SK-N-SH treated with all-trans-retinoic acid at 6 μM for 48 hours (cell line): ENCODE data around the gene IGF1R.

Experiments
- ATAC-seq: fragments of 200-7000 bp; cut with Tn5 transposase; 3 replicates; pipeline ENCODE4 v1.9.1; 2020; ENCODE audit warnings: mild to moderate bottlenecking, moderate library complexity
- ARNTL ChIP-seq: fragments of 450-650 bp; formaldehyde crosslinking; IDR thresholded peaks from 2 replicates; pipeline ENCODE4 v1.5.0; 2020; ENCODE audit warnings: low read depth, mild to moderate bottlenecking, moderate library complexity, borderline replicate concordance
- BACH2 ChIP-seq: fragments of 250-450 bp; sonication (Bioruptor Pico); IDR thresholded peaks from 2 replicates; pipeline ENCODE4 v1.9.0; 2021; ENCODE audit warnings: mild to moderate bottlenecking, borderline replicate concordance
- CREB5 ChIP-seq: fragments of 250-450 bp; sonication (Bioruptor Pico); IDR thresholded peaks from 2 replicates; pipeline ENCODE4 v1.5.1; 2020; ENCODE audit warnings: low read depth, mild to moderate bottlenecking, moderate library complexity
- CSDC2 ChIP-seq: fragments of 250-450 bp; sonication (Bioruptor Pico); IDR thresholded peaks from 2 replicates; pipeline ENCODE4 v1.5.0; 2020; ENCODE audit warnings: mild to moderate bottlenecking, moderate library complexity
- ESRRG ChIP-seq: fragments of 250-450 bp; sonication (Bioruptor Pico); IDR thresholded peaks from 2 replicates; pipeline ENCODE4 v1.6.1; 2021; ENCODE audit warnings: mild to moderate bottlenecking
- ISL1 ChIP-seq: fragments of 250-450 bp; sonication (Bioruptor Pico); IDR thresholded peaks from 2 replicates; pipeline ENCODE4 v2.1.2; 2022; ENCODE audit warnings: mild to moderate bottlenecking, moderate library complexity
- PATZ1 ChIP-seq: fragments of 250-450 bp; sonication (Bioruptor Pico); IDR thresholded peaks from 2 replicates; pipeline ENCODE4 v1.8.0; 2020; ENCODE audit warnings: mild to moderate bottlenecking, moderate library complexity, borderline replicate concordance
- POU6F1 ChIP-seq: fragments of 250-450 bp; sonication (Bioruptor Pico); IDR thresholded peaks from 2 replicates; pipeline ENCODE4 v1.8.0; 2021; ENCODE audit warnings: low read depth, mild to moderate bottlenecking, moderate library complexity, borderline replicate concordance
- PPARA ChIP-seq: fragments of 250-450 bp; sonication (Bioruptor Pico); IDR thresholded peaks from 2 replicates; pipeline ENCODE4 v1.5.0; 2020; ENCODE audit warnings: mild to moderate bottlenecking, borderline replicate concordance
- RARB ChIP-seq: fragments of 250-450 bp; sonication (Bioruptor Pico); IDR thresholded peaks from 2 replicates; pipeline ENCODE4 v1.8.0; 2021; ENCODE audit warnings: mild to moderate bottlenecking, moderate library complexity
- SNAI2 ChIP-seq: fragments of 250-450 bp; sonication (Bioruptor Pico); IDR thresholded peaks from 2 replicates; pipeline ENCODE4 v1.5.0; 2020; ENCODE audit warnings: mild to moderate bottlenecking, moderate library complexity
- TCF4 ChIP-seq: fragments of 250-450 bp; sonication (Bioruptor Pico); IDR thresholded peaks from 2 replicates; pipeline ENCODE4 v1.8.0; 2021; ENCODE audit warnings: mild to moderate bottlenecking, moderate library complexity, borderline replicate concordance
- ZFP3 ChIP-seq: fragments of 250-450 bp; sonication (Bioruptor Pico); IDR thresholded peaks from 2 replicates; pipeline ENCODE4 v1.5.0; 2020; ENCODE audit warnings: mild to moderate bottlenecking, moderate library complexity
- ZFP30 ChIP-seq: fragments of 450-650 bp; formaldehyde crosslinking; IDR thresholded peaks from 2 replicates; pipeline ENCODE4 v1.5.0; 2022; ENCODE audit warnings: mild to moderate bottlenecking, moderate library complexity
- ZNF565 ChIP-seq: fragments of 450-650 bp; formaldehyde crosslinking; conservative IDR thresholded peaks from 2 replicates; pipeline ENCODE4 v1.5.0; 2020; ENCODE audit warnings: low read depth, mild to moderate bottlenecking, moderate library complexity
- ZNF70 ChIP-seq: fragments of 450-650 bp; formaldehyde crosslinking; IDR thresholded peaks from 2 replicates; pipeline ENCODE4 v1.5.0; 2020; ENCODE audit warnings: mild to moderate bottlenecking, moderate library complexity
- ZNF8 ChIP-seq: fragments of 450-650 bp; formaldehyde crosslinking; IDR thresholded peaks from 2 replicates; pipeline ENCODE4 v1.5.0; 2020; ENCODE audit warnings: mild to moderate bottlenecking, moderate library complexity
- TF ChIP-seq, protein P1 (sequence below): fragments of 250-450 bp; sonication (Bioruptor Pico); IDR thresholded peaks from 2 replicates; pipeline ENCODE4 v1.5.1; 2021; ENCODE audit warnings: mild to moderate bottlenecking, moderate library complexity
- TF ChIP-seq, protein P2 (sequence below): fragments of 250-450 bp; sonication (Bioruptor Pico); IDR thresholded peaks from 2 replicates; pipeline ENCODE4 v1.5.0; 2020; ENCODE audit warnings: mild to moderate bottlenecking, moderate library complexity

IGF1R gene

DNA sequence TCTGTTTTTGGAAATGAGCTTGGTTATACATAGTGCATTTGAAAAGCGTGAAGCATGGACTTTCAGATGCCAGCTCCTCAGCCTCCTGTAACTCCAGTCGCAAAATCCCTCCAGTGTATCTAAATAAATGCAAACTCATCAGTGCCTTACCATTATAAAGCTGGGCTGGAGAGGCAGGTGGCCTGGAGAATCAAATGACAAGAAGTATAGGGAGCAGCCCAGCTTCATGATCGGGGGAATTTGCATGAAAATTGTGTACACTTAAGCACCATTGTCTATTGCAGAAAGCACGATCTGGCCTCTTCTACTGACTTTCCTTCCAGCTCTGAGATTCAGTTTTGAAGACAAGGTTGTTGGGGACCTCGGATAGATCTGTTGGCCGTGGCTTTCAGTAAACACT, 71.7 kb downstream of the IGF1R start:
- ATAC-seq, result no peak
- TF ChIP-seq CREB5 (CRISPR knock-in tag), result no peak
- no peak for TF ChIP-seq PPARA (CRISPR knock-in tag)

DNA sequence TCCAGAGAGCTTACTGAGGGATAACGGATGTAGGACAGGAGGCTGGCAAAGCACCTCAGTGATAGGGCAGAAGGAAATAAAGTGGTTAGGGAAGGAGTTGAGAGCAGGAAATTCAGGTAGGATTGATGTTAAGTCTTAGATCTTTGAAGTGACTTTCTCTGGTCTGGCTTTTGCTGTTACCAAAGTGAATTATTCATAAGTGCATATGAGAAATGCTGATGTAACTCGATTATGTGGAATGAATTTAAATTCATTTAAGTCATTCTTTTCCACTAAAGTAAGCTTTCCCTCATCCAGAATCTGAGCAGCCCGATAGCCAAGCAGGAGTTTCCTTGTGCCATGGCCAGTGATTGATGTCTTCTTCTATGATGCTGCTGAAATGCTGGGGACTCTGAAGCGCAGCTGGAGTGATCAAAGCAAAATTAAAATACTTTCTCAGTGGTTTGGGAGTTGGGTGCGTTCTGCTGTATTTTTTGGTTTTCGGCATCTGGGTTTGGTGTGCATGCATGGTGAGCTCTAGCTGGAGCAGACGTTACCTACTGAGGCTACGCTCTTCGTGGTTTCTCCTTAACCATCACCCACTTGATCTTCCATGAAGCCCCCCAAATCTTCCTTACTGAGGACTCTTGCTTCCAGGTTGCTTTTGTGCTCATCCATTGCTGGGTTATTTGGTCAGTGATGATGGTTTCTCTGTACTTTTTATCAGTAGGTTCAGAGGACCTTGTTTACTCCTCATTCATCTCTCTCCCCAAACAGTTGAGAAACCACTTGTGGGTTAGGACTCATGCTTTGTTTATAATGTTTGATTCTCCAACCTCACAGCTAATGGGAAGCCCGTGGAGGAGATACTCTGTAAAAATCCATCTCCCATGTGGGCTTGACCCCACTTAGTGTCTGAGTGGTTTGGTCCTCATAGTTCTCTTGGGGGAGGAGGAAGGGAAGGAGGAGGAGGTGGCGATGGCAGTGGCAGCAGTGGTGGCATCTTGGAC, 72.5 kb downstream of the IGF1R start:
- TF ChIP-seq TCF4, result no peak
- TF ChIP-seq POU6F1 (CRISPR knock-in tag), result no peak
- 0 out of 2 replicates have a peak, but pooled peaks have one; percentile 45 for TF ChIP-seq CREB5 (CRISPR knock-in tag)
- TF ChIP-seq ESRRG (CRISPR knock-in tag), result no peak
- no peak for TF ChIP-seq ZNF70 (CRISPR knock-in tag)
- no peak for TF ChIP-seq ZNF8
- no peak for TF ChIP-seq PPARA (CRISPR knock-in tag)
- peak; percentile 65; the same call in 1 of the 2 replicates for TF ChIP-seq SNAI2 (CRISPR knock-in tag)
- TF ChIP-seq ISL1 (CRISPR knock-in tag), result peak; percentile 93
- no peak for TF ChIP-seq ZNF565 (CRISPR knock-in tag)
- no peak for TF ChIP-seq BACH2 (CRISPR knock-in tag)
- no peak for TF ChIP-seq PATZ1 (CRISPR knock-in tag)
- peak; percentile 45 for ATAC-seq

DNA sequence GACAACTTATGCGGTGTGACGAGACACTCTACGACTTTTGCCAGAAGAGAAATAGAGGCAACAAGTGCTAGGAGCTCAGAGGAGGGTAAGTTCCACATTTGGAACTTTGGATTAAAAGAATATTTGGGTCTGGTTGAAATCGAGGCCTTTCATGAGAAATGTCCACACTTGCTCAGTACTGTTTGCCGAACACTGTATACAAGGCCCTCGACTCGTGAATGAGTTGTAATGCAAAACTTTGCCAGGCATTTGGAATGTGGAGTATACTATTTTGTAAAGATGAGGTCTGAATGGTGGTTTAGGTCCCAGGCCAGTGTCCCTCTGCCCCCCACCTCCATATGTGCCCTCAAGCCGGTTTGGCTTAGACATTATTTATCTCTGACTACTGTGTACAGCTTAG, 73.9 kb downstream of the IGF1R start:
- ATAC-seq, result no peak
- no peak for TF ChIP-seq ZNF8
- no peak for TF ChIP-seq RARB (CRISPR knock-in tag)
- no peak for TF ChIP-seq PPARA (CRISPR knock-in tag)
- no peak for TF ChIP-seq ZFP30 (CRISPR knock-in tag)
- TF ChIP-seq ESRRG (CRISPR knock-in tag), result no peak
- TF ChIP-seq ZFP3 (CRISPR knock-in tag), result no peak
- no peak for TF ChIP-seq SNAI2 (CRISPR knock-in tag)
- TF ChIP-seq CSDC2 (CRISPR knock-in tag), result no peak
- TF ChIP-seq, protein P1, sequence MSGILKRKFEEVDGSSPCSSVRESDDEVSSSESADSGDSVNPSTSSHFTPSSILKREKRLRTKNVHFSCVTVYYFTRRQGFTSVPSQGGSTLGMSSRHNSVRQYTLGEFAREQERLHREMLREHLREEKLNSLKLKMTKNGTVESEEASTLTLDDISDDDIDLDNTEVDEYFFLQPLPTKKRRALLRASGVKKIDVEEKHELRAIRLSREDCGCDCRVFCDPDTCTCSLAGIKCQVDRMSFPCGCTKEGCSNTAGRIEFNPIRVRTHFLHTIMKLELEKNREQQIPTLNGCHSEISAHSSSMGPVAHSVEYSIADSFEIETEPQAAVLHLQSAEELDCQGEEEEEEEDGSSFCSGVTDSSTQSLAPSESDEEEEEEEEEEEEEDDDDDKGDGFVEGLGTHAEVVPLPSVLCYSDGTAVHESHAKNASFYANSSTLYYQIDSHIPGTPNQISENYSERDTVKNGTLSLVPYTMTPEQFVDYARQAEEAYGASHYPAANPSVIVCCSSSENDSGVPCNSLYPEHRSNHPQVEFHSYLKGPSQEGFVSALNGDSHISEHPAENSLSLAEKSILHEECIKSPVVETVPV (CRISPR knock-in tag), result no peak
- TF ChIP-seq, protein P2, sequence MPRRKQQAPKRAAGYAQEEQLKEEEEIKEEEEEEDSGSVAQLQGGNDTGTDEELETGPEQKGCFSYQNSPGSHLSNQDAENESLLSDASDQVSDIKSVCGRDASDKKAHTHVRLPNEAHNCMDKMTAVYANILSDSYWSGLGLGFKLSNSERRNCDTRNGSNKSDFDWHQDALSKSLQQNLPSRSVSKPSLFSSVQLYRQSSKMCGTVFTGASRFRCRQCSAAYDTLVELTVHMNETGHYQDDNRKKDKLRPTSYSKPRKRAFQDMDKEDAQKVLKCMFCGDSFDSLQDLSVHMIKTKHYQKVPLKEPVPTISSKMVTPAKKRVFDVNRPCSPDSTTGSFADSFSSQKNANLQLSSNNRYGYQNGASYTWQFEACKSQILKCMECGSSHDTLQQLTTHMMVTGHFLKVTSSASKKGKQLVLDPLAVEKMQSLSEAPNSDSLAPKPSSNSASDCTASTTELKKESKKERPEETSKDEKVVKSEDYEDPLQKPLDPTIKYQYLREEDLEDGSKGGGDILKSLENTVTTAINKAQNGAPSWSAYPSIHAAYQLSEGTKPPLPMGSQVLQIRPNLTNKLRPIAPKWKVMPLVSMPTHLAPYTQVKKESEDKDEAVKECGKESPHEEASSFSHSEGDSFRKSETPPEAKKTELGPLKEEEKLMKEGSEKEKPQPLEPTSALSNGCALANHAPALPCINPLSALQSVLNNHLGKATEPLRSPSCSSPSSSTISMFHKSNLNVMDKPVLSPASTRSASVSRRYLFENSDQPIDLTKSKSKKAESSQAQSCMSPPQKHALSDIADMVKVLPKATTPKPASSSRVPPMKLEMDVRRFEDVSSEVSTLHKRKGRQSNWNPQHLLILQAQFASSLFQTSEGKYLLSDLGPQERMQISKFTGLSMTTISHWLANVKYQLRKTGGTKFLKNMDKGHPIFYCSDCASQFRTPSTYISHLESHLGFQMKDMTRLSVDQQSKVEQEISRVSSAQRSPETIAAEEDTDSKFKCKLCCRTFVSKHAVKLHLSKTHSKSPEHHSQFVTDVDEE, result no peak
- TF ChIP-seq ARNTL, result no peak
